ENCODE results near the gene WDR74. TPM values are rescaled to one million over a fixed set of nuclear protein-coding genes. Genes with fewer than 3 reads are reported as not detected.

The WDR74 gene
- 10 to 100 TPM; 19.8 to 55.2 TPM for total RNA-seq

DNA sequence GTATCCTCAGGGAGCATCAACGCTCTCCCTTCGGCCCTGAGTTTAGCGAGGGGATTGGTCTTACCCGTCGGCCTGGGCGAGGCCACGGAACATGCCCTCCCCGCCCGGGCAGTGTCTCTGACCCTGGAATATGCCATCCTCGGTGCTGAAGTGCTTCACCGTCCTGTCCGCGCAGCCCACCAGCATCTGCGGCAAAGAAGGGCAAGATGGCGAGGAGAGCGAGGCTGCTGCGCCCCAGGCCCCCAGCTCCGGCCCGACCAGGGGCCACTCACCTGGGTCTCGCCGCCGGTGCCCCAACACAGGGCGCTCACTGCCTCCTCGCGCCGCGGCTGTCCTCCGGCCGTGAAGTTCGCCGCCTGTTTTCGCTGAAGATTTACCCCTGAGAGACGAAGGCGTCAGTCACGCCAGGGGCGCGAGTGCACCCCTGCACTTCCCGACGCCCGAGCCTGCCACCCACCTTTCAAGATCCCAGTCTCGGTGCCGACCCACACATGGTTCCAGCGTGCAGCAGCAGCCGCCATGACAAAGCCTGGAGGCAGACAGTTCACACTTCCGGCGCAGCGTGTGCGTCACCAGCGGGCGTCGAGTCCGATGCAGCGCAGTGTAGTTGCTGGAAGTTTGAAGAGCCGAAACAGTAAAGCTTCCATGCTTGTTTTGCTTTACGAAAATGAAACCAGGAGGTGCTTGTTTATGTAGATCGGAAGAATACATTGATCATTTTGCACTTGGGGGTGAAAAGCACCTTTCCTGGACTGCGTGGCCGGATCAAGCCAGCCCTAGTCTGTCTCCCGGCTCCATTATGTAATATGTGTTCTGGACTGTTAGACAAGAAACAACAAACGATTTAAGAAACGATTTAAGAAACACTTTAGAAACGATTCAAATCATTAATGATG, at the start of gene WDR74:
WDR74 (minus strand) TSS at position 541 of the 896 bp plus-strand sequence; CDS start at position 521, 20 bp downstream.
- H3K27ac ChIP-seq, result peak within 1 kb of the TSS; percentile 97 to 100
- no peaks in the 10 kb centered on the region for H3K27me3 ChIP-seq (replicated peaks; ENCODE audit: insufficient read depth)
- peak; percentile 62 for ATAC-seq (ENCODE audit: insufficient number of reproducible peaks, low FRiP score, low read depth)
- peaks cover 7 to 24% of the 10 kb centered on the region in 2 donors for H3K4me1 ChIP-seq (ENCODE audit: control insufficient read depth in 1 of 2, low read depth in 2 of 2)
- no peaks in the 10 kb centered on the region for H3K9me3 ChIP-seq
- H3K36me3 ChIP-seq, result peaks cover 16% of the 10 kb centered on the region
- peak within 1 kb of the TSS; percentile 85 for H3K4me3 ChIP-seq
- TF ChIP-seq, protein P1, sequence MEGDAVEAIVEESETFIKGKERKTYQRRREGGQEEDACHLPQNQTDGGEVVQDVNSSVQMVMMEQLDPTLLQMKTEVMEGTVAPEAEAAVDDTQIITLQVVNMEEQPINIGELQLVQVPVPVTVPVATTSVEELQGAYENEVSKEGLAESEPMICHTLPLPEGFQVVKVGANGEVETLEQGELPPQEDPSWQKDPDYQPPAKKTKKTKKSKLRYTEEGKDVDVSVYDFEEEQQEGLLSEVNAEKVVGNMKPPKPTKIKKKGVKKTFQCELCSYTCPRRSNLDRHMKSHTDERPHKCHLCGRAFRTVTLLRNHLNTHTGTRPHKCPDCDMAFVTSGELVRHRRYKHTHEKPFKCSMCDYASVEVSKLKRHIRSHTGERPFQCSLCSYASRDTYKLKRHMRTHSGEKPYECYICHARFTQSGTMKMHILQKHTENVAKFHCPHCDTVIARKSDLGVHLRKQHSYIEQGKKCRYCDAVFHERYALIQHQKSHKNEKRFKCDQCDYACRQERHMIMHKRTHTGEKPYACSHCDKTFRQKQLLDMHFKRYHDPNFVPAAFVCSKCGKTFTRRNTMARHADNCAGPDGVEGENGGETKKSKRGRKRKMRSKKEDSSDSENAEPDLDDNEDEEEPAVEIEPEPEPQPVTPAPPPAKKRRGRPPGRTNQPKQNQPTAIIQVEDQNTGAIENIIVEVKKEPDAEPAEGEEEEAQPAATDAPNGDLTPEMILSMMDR (IDR thresholded peaks at IDR 0.05), result no peak
- DNase-seq (ENCODE audit: low spot score), result peak; percentile 61

DNA sequence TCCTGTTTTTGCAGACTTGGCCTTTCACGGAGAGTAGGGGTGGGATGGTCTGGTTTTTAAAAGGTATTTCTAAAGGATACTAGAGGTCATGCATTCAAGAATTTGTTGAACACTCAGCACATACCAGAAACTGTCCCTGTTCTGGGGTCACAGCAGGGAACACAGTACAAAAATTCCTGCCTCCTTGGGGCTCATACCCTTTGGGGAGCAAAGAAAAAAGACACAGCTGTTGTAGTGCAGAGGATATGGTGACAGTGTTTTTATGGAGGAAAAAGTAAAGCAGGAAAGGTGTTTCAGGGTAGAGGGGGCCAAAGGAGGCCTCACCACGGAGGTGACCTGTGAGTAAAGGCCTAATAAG, 49.7 kb upstream of the WDR74 start:
- Histone ChIP-seq H3K4me1 (ENCODE audit: control insufficient read depth in 1 of 2, low read depth in 2 of 2) (peaks cover under 1 to 19% of the 10 kb centered on the region in 2 donors), H3K27me3 (replicated peaks; ENCODE audit: insufficient read depth) (no peaks in the 10 kb centered on the region), H3K9me3 (no peaks in the 10 kb centered on the region), H3K27ac (no peak overlapping the region), H3K36me3 (peaks cover 52% of the 10 kb centered on the region), H3K4me3 (no peak overlapping the region)
- DNase-seq (ENCODE audit: low spot score) (no peak), ATAC-seq (ENCODE audit: insufficient number of reproducible peaks, low FRiP score, low read depth) (no peak)
- TF ChIP-seq, protein P1 (IDR thresholded peaks at IDR 0.05), result no peak

DNA sequence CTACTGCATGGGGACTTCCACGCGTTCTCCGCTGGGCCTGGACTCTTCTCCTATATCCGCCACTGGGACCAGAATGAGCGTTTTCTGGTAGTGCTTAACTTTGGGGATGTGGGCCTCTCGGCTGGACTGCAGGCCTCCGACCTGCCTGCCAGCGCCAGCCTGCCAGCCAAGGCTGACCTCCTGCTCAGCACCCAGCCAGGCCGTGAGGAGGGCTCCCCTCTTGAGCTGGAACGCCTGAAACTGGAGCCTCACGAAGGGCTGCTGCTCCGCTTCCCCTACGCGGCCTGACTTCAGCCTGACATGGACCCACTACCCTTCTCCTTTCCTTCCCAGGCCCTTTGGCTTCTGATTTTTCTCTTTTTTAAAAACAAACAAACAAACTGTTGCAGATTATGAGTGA, 49.0 kb upstream of the WDR74 start:
- ATAC-seq (ENCODE audit: insufficient number of reproducible peaks, low FRiP score, low read depth), result no peak
- H3K27ac ChIP-seq, result no peak overlapping the region
- TF ChIP-seq, protein P1 (IDR thresholded peaks at IDR 0.05), result no peak
- no peak overlapping the region for H3K4me3 ChIP-seq
- DNase-seq (ENCODE audit: low spot score), result no peak
- H3K9me3 ChIP-seq, result no peaks in the 10 kb centered on the region
- peaks cover 7 to 26% of the 10 kb centered on the region in 2 donors for H3K4me1 ChIP-seq (ENCODE audit: control insufficient read depth in 1 of 2, low read depth in 2 of 2)
- H3K36me3 ChIP-seq, result peaks cover 59% of the 10 kb centered on the region
- H3K27me3 ChIP-seq (replicated peaks; ENCODE audit: insufficient read depth), result no peaks in the 10 kb centered on the region

DNA sequence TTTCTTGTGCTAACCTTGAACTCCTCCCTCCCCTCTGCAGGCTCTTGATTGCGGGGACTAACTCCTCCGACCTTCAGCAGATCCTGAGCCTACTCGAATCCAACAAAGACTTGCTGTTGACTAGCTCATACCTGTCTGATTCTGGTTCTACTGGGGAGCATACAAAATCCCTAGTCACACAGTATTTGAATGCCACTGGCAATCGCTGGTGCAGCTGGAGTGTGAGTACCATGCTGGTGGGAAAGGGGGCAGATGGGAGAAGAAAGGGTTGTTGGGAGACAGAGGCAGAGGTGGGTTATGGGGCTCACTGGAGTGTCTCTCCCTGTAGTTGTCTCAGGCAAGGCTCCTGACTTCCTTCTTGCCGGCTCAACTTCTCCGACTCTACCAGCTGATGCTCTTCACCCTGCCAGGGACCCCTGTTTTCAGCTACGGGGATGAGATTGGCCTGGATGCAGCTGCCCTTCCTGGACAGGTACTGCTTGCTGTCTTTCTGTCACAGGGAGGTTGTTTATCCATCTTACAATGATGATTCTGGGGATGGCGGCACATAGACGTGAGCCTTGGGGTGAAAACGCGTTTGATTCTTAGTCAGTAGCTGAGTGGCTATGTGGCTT, 45.9 kb upstream of the WDR74 start:
- H3K27ac ChIP-seq, result no peak overlapping the region
- H3K36me3 ChIP-seq, result peaks cover 69% of the 10 kb centered on the region
- ATAC-seq (ENCODE audit: insufficient number of reproducible peaks, low FRiP score, low read depth), result no peak
- TF ChIP-seq, protein P1 (IDR thresholded peaks at IDR 0.05), result no peak
- H3K27me3 ChIP-seq (replicated peaks; ENCODE audit: insufficient read depth), result no peaks in the 10 kb centered on the region
- no peak overlapping the region for H3K4me3 ChIP-seq
- no peak for DNase-seq (ENCODE audit: low spot score)
- peaks cover 21 to 43% of the 10 kb centered on the region in 2 donors for H3K4me1 ChIP-seq (ENCODE audit: control insufficient read depth in 1 of 2, low read depth in 2 of 2)
- H3K9me3 ChIP-seq, result no peaks in the 10 kb centered on the region

DNA sequence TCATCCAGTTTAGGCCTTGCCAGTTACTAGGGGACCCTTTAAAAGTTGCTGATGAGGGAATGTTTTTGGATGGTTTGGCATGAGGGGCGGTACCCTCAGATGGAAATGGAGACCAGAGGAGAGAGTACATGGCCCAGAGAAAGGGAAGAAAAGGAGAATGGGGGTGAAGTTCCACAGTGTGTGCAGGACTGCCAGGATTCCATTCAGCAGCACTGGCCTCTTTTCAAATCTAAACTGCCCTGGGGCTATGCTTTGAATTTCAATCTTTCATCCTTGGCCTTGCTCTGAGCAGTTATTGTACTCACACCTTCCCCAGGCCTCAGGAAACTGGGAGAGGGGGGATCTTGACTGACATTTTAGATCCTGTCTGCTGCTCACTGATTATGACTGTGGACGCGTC, 44.3 kb upstream of the WDR74 start:
- peak overlapping the region; percentile 79 for H3K4me3 ChIP-seq
- no peak overlapping the region for H3K27ac ChIP-seq
- H3K9me3 ChIP-seq, result no peaks in the 10 kb centered on the region
- H3K27me3 ChIP-seq (replicated peaks; ENCODE audit: insufficient read depth), result no peaks in the 10 kb centered on the region
- ATAC-seq (ENCODE audit: insufficient number of reproducible peaks, low FRiP score, low read depth) (no peak), DNase-seq (ENCODE audit: low spot score) (no peak)
- H3K36me3 ChIP-seq, result peaks cover 61% of the 10 kb centered on the region
- TF ChIP-seq, protein P1 (IDR thresholded peaks at IDR 0.05), result no peak
- H3K4me1 ChIP-seq (ENCODE audit: control insufficient read depth in 1 of 2, low read depth in 2 of 2), result peaks cover 31 to 57% of the 10 kb centered on the region in 2 donors

All from thoracic aorta (tissue), 2 donors.